ENCODE data around the gene NDUFS6.

NDUFS6 gene

GRCh38 chr5:1765880-1766235 lies 35.3 kb upstream of the NDUFS6 start:
- DNase-seq: no peak

GRCh38 chr5:1767524-1768282 lies 33.5 kb upstream of the NDUFS6 start:
- DNase-seq: no peak

- no peak for DNase-seq
Observed at GRCh38 chr5:1768283-1769000, 32.8 kb upstream of the NDUFS6 start.

GRCh38 chr5:1769017-1769640 lies 32.1 kb upstream of the NDUFS6 start:
- DNase-seq: no peak

GRCh38 chr5:1769752-1770442 lies 31.3 kb upstream of the NDUFS6 start:
- no peak for DNase-seq

- DNase-seq: no peak
Observed at GRCh38 chr5:1770443-1770802, 30.8 kb upstream of the NDUFS6 start.

GRCh38 chr5:1771149-1772065 lies 29.8 kb upstream of the NDUFS6 start:
- DNase-seq: no peak

- no peak for DNase-seq
Observed at GRCh38 chr5:1772634-1773033, 28.6 kb upstream of the NDUFS6 start.

GRCh38 chr5:1776831-1777230 lies 24.4 kb upstream of the NDUFS6 start:
- DNase-seq: no peak

- DNase-seq: no peak
Observed at GRCh38 chr5:1777281-1778137, 23.7 kb upstream of the NDUFS6 start.

GRCh38 chr5:1778138-1779020 lies 22.8 kb upstream of the NDUFS6 start:
- DNase-seq: no peak

- DNase-seq: no peak
Observed at GRCh38 chr5:1779021-1779680, 22.1 kb upstream of the NDUFS6 start.

GRCh38 chr5:1779782-1780613 lies 21.2 kb upstream of the NDUFS6 start:
- no peak for DNase-seq

- no peak for DNase-seq
Observed at GRCh38 chr5:1780614-1780930, 20.6 kb upstream of the NDUFS6 start.

- DNase-seq: no peak
Observed at GRCh38 chr5:1781107-1781506, 20.1 kb upstream of the NDUFS6 start.

- DNase-seq: no peak
Observed at GRCh38 chr5:1781726-1782384, 19.4 kb upstream of the NDUFS6 start.

- DNase-seq: no peak
Observed at GRCh38 chr5:1782385-1783215, 18.6 kb upstream of the NDUFS6 start.

GRCh38 chr5:1783216-1783554 lies 18.0 kb upstream of the NDUFS6 start:
- DNase-seq: no peak
